Activated naive CD8-positive, alpha-beta T cell treated with anti-CD3 and anti-CD28 coated beads, Interleukin-2, amount 10 ng/mL, durations not matched to agents 7 days and 5 days (primary cell): ENCODE measurements around the gene TPBG. TPM values are rescaled to one million over a fixed set of nuclear protein-coding genes. Genes with fewer than 3 reads are reported as not detected.
"Not testable (repeated sequence)": the region's sequence is repeated elsewhere in the genome, so short reads cannot be mapped to it uniquely, and the experiment has no call there.

Experiments used
- ATAC-seq: fragments of 150-1000 bp; cut with Tn5 transposase; one replicate; pipeline ENCODE4 v1.10.0; 2021; ENCODE audit warnings: low read depth, moderate library complexity
- POLR2A ChIA-PET: fragments of 350-600 bp; sonication (Branson Sonifier 250); formaldehyde crosslinking; loops from one replicate; lab custom pipeline; 2021; ENCODE audit warnings: antibody characterized with exemption; lab: Charles Lee
- DNase-seq: peaks from one replicate; pipeline ENCODE4 v3.0.0; 2021
- H3K27ac Mint-ChIP-seq: one replicate; pipeline ENCODE4 v1.8.0; 2022; ENCODE audit warnings: mild to moderate bottlenecking, mixed read lengths
- H3K27me3 Mint-ChIP-seq: one replicate; pipeline ENCODE4 v1.8.0; 2022; ENCODE audit warnings: mild to moderate bottlenecking, moderate library complexity, mixed read lengths
- H3K36me3 Mint-ChIP-seq: one replicate; pipeline ENCODE4 v1.8.0; 2021; ENCODE audit warnings: mild to moderate bottlenecking, mixed read lengths
- H3K4me1 Mint-ChIP-seq: one replicate; pipeline ENCODE4 v1.8.0; 2021; ENCODE audit warnings: mixed read lengths
- H3K4me3 Mint-ChIP-seq: one replicate; pipeline ENCODE4 v1.8.0; 2022; ENCODE audit warnings: mild to moderate bottlenecking, moderate library complexity, mixed read lengths
- H3K9me3 Mint-ChIP-seq: one replicate; pipeline ENCODE4 v1.8.0; 2021; ENCODE audit warnings: mixed read lengths
- total RNA-seq, 2 experiments: library from RNA; stranded (reverse); gene quantifications; one replicate each; pipeline ENCODE4 v1.2.3, GENCODE V29; 2021

Gene TPBG
- total RNA-seq, 2 experiments from 2014 or later = 0.11 to 0.17 TPM

DNA sequence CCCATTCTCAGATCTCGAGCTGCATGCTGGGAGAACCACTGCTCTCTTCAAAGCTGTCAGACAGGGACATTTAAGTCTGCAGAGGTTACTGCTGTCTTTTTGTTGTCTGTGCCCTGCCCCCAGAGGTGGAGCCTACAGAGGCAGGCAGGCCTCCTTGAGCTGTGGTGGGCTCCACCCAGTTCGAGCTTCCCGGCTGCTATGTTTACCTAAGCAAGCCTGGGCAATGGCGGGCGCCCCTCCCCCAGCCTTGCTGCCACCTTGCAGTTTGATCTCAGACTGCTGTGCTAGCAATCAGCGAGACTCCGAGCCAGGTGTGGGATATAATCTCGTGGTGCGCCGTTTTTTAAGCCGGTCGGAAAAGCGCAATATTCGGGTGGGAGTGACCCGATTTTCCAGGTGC, 31.2 kb downstream of the TPBG start:
- ATAC-seq, H3K27ac Mint-ChIP-seq, POLR2A ChIA-PET, H3K4me3 Mint-ChIP-seq, H3K4me1 Mint-ChIP-seq, H3K27me3 Mint-ChIP-seq, H3K36me3 Mint-ChIP-seq, H3K9me3 Mint-ChIP-seq, DNase-seq: not testable (repeated sequence)

DNA sequence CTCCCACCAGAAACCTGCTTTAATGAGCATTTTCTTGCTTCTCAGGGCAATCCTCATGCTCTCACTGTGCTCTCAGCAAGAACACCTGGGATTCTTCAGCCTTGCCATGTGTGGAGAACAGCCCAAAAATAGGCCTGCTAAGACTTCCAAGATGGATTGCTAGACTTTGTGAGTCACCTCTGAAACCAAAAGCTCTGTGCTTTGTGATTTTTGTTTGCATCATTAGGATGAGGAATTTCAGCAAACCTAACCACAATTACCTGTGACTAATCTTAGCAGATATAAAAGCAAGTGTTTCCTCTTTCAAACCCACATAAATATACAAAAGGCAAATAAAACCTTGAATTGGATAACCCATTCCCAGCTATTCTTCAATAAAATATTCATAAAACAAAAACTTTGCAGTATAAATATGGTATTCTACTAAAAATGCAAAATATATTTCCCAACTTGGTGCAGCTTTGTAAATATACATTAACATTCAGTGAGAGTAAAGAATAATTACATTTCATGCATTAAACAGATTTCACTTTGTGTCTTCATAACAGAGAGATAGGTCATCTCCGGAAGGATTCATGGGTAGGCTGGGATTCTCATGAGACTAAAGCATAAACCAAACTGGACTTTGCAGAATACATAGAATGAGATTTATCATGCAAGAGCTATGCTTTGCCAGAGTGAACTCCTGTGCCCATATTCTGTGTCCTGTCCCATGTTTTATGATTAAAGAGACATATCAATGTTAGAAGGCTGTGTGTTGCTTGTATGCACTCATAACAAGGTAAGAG, 33.5 kb downstream of the TPBG start:
- peaks cover 2% of the 10 kb centered on the region for H3K9me3 Mint-ChIP-seq
- no peak for DNase-seq
- no peaks in the 10 kb centered on the region for H3K36me3 Mint-ChIP-seq
- H3K27me3 Mint-ChIP-seq = no peaks in the 10 kb centered on the region
- POLR2A ChIA-PET = no interaction called here
- ATAC-seq = no peak
- H3K27ac Mint-ChIP-seq = no peak overlapping the region
- no peak overlapping the region for H3K4me3 Mint-ChIP-seq
- no peaks in the 10 kb centered on the region for H3K4me1 Mint-ChIP-seq

DNA sequence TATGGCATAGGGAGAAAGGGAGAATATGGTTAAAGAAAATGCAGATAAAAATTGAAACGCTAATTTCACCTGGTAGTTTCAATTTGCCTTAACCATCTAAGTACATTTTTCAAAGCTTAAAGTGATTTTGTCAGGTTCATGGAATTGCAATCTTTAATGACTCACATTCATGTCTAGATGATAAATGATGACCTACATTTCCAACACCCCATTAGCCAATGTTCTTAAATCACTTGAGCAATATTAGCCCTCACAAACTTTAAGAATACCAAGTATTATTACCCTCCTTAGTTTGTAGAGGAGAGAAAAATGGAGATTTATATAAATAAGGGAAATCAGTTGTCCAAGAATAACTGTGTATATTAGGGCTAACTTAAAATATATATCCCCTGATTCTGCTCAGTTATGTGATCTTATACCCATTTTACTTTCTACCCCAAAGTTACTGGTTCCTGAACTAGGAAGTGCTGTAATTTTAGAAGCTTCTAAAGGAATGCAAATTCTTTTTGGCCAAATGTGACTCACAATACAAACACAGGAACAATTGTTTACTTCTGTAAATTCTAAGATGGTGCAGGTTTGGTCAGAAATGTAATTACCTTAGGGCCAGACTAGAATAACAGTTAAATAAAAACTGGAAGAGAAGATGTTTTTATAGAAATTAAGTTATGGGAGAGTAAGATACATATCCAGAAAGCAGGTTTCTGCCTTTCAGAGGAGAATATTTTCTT, 34.5 kb downstream of the TPBG start:
- no peaks in the 10 kb centered on the region for H3K27me3 Mint-ChIP-seq
- POLR2A ChIA-PET = no interaction called here
- H3K27ac Mint-ChIP-seq = no peak overlapping the region
- no peak for ATAC-seq
- H3K4me1 Mint-ChIP-seq = no peaks in the 10 kb centered on the region
- H3K36me3 Mint-ChIP-seq = no peaks in the 10 kb centered on the region
- no peak for DNase-seq
- H3K9me3 Mint-ChIP-seq = peaks cover 2% of the 10 kb centered on the region
- no peak overlapping the region for H3K4me3 Mint-ChIP-seq

DNA sequence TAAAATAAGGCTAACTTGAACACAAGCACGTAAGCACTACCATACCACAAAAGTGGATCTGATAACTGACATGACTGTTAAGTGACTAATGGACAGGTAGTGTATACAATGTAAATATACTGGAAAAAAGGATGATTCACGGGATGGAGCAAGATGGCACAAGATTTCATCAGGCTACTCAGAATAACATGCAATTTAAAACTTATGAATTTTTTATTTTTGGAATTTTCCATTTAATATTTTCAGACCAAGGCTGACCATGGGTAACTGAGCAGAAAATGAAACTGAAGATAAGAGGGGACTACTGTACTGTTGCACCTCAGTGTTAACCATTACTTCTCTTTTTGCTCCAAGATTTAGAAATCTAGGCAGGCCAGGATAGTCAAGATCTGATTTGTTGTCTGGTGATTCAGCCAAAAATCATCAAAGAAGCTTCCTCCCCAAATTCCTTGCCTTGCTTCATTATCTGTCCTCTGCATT, 45.4 kb downstream of the TPBG start:
- POLR2A ChIA-PET = no interaction called here
- H3K4me3 Mint-ChIP-seq = no peak overlapping the region
- no peaks in the 10 kb centered on the region for H3K4me1 Mint-ChIP-seq
- no peaks in the 10 kb centered on the region for H3K27me3 Mint-ChIP-seq
- H3K27ac Mint-ChIP-seq = no peak overlapping the region
- no peaks in the 10 kb centered on the region for H3K36me3 Mint-ChIP-seq
- no peak for DNase-seq
- no peak for ATAC-seq
- H3K9me3 Mint-ChIP-seq = no peaks in the 10 kb centered on the region

DNA sequence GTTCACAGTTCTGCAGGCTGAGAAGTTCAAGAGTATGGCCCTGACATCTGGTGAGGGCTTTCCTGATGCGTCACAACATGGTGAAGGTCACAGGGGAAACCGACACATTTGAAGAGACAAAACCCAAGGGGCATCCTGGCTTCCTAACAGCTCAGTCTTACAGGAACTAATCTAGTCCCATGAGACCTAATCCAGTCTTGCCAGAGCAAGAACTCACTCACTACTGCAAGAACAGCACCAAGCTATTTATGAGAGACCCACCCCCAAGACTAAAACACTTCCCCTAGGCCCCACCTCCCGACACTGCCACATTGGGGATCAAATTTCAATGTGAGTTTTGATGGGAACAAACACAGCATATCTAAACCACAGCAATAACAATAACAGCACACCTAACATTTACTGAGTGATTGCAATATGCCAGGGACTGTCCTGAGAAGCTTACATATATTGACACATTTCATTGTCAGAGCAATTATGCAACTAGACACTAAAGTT, 46.6 kb downstream of the TPBG start:
- Mint-ChIP-seq H3K4me3 (no peak overlapping the region), H3K27ac (no peak overlapping the region), H3K4me1 (no peaks in the 10 kb centered on the region), H3K36me3 (no peaks in the 10 kb centered on the region), H3K9me3 (no peaks in the 10 kb centered on the region), H3K27me3 (no peaks in the 10 kb centered on the region)
- ATAC-seq = no peak
- POLR2A ChIA-PET = no interaction called here
- no peak for DNase-seq

DNA sequence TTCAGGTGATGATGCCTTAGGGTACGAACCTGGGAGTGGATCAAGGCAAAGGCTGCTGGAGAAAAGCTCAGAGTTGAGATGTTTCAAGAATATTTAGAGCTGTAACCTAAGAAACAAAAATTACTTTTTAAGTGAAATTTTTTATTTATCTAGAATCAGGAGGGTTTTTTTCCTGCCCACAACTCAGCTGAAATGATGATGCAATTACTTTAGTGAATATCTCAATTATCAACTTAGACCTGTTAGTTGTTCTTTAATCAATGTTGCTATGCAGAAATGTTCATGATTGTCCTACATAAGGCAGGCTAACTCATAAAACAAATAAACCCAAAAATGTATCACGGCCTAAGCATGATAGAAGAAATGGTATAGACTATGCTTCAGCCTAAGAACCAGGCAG, 50.3 kb downstream of the TPBG start:
- POLR2A ChIA-PET = no interaction called here
- DNase-seq = no peak
- H3K4me3 Mint-ChIP-seq = no peak overlapping the region
- no peaks in the 10 kb centered on the region for H3K4me1 Mint-ChIP-seq
- no peaks in the 10 kb centered on the region for H3K36me3 Mint-ChIP-seq
- H3K9me3 Mint-ChIP-seq = no peaks in the 10 kb centered on the region
- no peaks in the 10 kb centered on the region for H3K27me3 Mint-ChIP-seq
- no peak overlapping the region for H3K27ac Mint-ChIP-seq
- ATAC-seq = no peak

DNA sequence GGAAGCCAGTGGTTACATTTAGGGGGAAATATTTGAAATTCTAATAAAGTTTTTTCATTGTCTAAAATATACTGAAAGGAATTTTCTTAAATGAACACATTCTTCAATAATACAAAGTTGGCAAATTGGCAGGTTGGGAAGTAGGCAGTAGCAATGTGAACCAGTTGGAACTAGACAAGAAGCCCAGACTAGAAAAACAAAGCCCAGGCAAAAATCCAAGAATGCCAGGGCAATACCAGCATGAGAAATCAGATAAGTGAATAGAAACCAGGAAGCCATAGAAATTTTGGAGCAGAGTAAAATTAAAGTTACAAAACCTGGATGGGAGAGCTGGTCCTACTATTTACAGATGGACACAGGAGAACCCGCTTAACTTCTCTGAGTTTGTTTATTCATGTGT, 52.2 kb downstream of the TPBG start:
- H3K9me3 Mint-ChIP-seq = no peaks in the 10 kb centered on the region
- H3K27ac Mint-ChIP-seq = no peak overlapping the region
- H3K4me3 Mint-ChIP-seq = no peak overlapping the region
- no peaks in the 10 kb centered on the region for H3K27me3 Mint-ChIP-seq
- POLR2A ChIA-PET = no interaction called here
- H3K36me3 Mint-ChIP-seq = no peaks in the 10 kb centered on the region
- ATAC-seq (no peak), DNase-seq (no peak)
- H3K4me1 Mint-ChIP-seq = no peaks in the 10 kb centered on the region

DNA sequence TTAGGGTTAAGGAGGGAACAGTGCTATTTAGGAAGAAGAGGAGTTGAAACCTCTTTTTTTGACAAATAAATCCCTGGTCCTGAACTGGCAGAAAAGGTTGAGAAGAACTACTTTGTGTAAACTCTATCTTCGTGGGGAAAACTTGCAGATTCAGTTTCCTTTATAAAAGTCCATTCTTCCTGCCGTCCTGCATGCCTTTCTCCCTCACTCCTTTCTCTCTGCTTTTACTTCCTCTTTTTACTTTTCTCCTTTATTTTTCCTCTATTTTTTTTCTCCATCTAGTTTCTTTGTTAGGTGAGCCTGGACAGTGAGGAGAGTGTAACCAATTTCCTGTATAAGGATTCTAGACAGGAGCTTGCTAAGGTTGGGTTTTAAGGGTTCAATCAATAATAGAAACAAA, 52.7 kb downstream of the TPBG start:
- Mint-ChIP-seq H3K9me3 (no peaks in the 10 kb centered on the region), H3K4me3 (no peak overlapping the region), H3K36me3 (no peaks in the 10 kb centered on the region), H3K4me1 (no peaks in the 10 kb centered on the region), H3K27me3 (no peaks in the 10 kb centered on the region), H3K27ac (no peak overlapping the region)
- no peak for DNase-seq
- POLR2A ChIA-PET = no interaction called here
- ATAC-seq = no peak

Other genes with a start within 250 kb of the TPBG start
- gene IBTK, start 116.1 kb upstream of the TPBG start, total RNA-seq = 10 to 100 TPM; 24.6 to 25.3 TPM